Gastroesophageal sphincter (tissue), 3 donors: ENCODE results near the gene ARGLU1.
"Not testable (repeated sequence)": the region's sequence is repeated elsewhere in the genome, so short reads cannot be mapped to it uniquely, and the experiment has no call there.

ENCODE experiments used
- CTCF ChIP-seq, 4 experiments: fragments of 200-600 bp in 2 of 4; fragments of 450-650 bp in 2 of 4; sonication (generic) in 1 of 4; IDR thresholded peaks; one replicate each; pipeline ENCODE4 v1.5.1; 2017 to 2019; ENCODE audit warnings: antibody characterized with exemption in 4 of 4, mild to moderate bottlenecking in 2 of 4, moderate library complexity in 2 of 4
- POLR2A ChIP-seq, 2 donors: fragments of 450-650 bp; IDR thresholded peaks; one replicate each; pipeline ENCODE4 v1.6.1; 2017; ENCODE audit warnings: antibody characterized with exemption in 2 of 2, mild to moderate bottlenecking in 2 of 2, moderate library complexity in 1 of 2
- POLR2AphosphoS5 ChIP-seq: sonication (generic); formaldehyde crosslinking; IDR thresholded peaks from one replicate; pipeline ENCODE4 v1.6.1; 2017; ENCODE audit warnings: antibody characterized with exemption

- not testable (repeated sequence) for TF ChIP-seq POLR2A (IDR thresholded peaks at IDR 0.05); CTCF (IDR thresholded peaks at IDR 0.05); POLR2AphosphoS5
These were observed 32.8 kb upstream of the ARGLU1 start for GRCh38 chr13:106600798-106601135.
